ENCODE data around the gene SYNGR1.
A peak's percentile ranks its signal among the peaks of the same experiment; 100 is the strongest.

Gene SYNGR1

GRCh38 chr22:39371732-39372131 lies 21.9 kb downstream of the SYNGR1 start:
- DNase-seq: no peak

- no peak for DNase-seq
These were observed 24.4 kb downstream of the SYNGR1 start for GRCh38 chr22:39374191-39374590.

GRCh38 chr22:39374801-39375200 lies 25.0 kb downstream of the SYNGR1 start:
- DNase-seq: no peak

DNA sequence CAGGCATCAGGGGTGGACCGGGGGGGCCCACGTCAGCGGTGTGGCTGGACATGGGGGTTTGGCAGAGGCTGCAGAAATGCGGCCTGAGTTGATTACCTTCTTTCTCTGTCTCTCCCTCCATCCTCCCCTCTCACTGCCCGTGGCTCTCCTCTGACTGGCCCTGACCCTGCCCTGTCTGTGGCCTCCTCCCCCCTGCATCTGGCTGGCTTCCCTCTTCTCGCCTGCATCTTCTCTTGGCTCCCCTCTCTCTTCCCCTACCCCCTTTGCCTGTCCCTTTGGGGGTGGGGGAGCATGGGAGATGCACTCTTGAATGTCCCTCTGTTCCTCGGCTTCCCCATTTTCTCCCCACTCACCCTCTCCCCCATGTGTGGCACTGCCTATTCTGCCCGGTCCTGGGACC lies 25.9 kb downstream of the SYNGR1 start:
- no peak for DNase-seq

DNA sequence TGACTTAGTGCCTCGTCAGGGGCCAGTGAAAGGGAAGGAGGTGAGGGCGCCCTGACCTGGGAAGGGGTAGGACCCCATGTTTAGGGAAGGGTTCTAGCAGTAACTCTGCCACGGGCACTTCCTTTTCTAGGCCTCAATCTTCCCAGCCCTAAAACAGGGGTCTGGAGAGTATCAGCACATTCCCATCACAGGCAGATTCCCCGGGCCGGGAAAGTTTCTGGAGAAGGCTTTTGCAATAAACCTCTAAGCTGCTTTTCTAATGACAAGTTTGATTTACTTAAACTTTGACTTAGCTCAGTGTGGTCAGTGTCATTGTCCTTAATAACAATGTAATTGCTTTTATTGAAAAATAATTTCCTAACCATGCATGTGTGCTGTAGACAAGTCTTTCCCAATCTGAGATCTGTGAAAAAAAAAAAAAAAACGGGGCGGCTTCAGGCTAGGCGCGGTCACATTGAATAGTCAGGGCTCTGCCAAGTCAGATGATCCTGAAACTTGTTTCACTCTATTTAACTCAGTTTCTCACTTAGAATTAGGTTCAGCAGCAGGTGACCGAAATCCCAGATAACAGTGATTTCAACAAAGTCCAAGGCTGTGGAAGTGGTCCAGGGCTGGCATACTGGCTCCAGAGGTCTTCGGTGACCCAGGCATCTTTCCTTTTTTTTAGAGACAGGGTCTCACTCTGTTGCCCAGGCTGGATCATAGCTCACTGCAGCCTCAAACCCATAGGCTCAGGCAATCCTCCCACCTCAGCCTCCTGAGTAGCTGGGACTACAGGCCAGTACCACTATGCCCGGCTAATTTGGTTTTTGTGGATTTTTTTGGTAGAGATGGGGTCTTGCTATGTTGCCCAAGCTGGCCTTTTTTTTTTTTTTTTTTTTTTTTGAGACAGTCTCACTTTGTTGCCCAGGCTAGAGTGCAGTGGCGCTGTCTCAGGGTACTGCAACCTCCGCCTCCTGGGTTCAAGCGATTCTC lies 30.3 kb downstream of the SYNGR1 start:
- no peak for DNase-seq

GRCh38 chr22:39381009-39381755 lies 31.4 kb downstream of the SYNGR1 start:
- DNase-seq: no peak

- DNase-seq: no peak
These were observed 32.1 kb downstream of the SYNGR1 start for GRCh38 chr22:39381930-39382329.

DNA sequence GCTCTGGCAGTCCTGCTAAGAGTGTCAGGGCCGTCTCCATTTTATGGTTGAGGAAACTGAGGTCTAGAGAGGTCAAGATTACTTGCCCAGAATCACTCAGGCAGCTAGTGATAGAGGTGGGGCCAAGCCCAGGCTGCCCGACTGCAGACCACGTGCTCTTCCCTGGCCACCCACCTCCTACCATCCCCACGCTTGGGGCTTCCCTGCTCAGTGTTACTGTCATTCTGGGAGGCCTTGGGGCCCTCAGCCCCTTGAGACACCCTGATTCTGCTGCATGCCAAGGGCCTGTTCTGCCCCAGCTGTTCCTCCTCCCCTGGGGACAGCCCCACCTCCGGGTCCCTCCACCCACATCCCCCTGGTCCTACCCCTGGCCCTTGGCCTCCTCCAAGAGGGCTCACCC lies 32.6 kb downstream of the SYNGR1 start:
- DNase-seq: no peak

- DNase-seq: no peak
These were observed 34.2 kb downstream of the SYNGR1 start for GRCh38 chr22:39383841-39384625.

DNA sequence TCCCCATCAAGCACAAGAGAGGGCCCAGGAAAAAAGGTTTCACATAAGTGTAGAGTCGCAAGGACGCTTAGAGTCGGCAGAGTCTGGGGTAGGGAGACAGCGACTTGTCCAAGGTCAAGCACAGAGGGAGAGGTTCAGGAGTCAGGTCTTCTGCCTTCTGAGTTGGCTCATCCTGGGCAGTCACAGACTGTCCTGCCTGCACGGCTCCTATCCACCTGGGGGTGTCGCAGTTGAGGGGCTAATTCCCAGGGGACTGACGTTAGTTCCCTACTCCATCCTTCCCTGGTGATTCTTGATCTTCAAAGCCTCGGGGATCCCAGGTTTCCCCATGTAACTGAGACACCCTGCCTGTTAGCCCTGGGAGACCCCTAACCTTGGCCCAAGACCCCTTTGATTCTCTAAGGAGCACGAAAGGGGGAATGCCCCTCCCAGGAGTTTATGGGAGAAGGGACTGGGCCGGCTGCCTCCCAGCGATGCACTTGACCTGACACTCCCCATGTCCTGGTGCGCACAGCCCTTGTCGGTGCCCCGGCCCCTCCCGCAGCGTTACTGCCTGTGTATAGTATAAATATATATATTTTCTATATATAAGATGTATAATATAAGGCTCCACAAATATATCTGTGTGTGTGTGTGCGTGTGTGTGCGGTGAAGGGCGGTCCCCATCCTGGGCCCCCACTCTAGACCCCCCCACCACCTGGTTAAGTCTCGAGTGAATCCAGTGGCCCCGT lies 35.1 kb downstream of the SYNGR1 start:
- DNase-seq: peak; percentile 84

GRCh38 chr22:39388261-39389011 lies 38.6 kb downstream of the SYNGR1 start:
- DNase-seq: peak; percentile 92

GRCh38 chr22:39389420-39389819 lies 39.6 kb downstream of the SYNGR1 start:
- DNase-seq: no peak

DNA sequence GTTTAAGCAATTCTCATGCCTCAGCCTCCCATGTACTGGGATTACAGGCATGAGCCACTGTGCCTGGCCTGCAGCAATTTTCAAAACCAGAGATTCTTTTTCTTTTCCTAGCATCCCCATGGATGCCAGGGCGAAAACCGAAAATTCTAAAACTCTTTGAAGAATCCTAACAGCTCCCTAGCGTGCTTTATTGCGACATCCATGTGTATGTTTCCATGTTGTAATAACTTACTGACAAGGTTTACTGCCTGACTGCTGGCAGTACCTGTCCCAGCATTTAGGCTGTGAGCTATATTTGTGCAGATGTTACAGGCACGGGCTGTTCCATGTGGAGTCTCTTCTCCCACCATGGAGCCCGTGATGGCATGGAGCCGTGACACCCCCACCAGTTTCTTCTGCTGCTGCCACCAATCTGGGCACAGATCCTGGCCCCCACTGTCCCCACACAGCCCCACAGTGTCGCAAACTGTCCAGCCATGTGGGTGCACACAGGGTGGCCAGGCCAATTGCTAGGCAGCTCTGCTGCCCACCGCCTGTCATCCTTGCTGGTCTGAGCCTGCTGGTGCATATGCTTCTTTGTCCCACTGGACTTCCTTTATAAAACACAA lies 42.7 kb downstream of the SYNGR1 start:
- DNase-seq: no peak

DNA sequence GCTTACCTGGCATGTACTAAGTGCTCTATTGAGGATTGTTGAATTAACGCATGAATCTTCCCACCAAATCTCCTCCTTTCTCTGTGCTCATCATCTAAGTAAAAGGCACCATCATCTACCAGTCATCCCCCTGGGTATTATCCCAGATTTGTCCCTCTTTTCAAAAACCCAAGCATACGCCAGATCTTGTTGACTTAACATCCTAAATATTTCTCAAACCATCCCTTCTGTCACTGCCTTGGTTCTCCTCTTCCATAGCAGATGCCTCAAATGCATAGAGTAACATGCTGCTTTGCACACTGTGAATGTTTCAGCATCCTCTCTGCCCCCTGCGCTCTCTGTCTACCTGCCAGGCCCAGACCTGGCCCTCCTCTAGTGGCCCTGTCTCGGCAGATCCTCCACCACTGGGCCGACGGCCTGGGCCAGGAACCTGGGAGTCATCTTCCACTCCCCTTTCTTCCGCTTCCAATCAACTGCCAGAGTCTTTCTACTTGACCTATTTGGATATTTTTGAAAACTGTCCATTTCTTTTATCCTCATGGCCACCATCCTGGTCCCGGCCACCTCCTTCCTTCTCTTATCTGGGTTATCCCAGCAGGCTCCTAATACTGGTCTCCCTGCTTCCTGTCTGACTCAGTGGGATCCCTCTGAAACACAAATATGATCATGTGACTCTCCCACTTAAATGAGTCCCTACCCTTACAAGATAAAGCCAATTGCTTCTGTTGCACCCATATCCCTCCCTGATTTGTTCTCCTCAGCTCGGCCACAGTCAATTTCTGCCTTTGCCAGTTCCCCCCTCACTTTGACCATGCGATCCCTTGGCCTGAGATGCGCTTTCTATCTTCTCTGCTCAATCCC lies 46.4 kb downstream of the SYNGR1 start:
- no peak for DNase-seq

- DNase-seq: no peak
These were observed 47.0 kb downstream of the SYNGR1 start for GRCh38 chr22:39396797-39397195.

DNA sequence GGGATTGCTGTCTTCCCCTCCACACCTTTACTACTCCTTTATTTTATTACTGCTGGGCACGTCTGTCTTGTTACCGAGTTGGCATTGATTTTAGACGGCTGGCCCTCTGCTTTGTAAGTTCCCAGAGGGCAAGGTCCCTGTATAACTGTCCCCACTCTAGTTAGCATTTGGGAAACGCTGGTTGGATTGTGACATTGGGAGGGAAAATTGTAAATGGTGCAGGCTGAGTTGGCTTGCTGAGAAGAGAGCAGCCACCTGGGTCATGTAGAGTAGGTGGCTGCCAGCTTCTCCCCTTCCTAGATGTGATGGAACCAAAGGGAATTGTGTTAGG lies 51.5 kb downstream of the SYNGR1 start:
- no peak for DNase-seq

DNA sequence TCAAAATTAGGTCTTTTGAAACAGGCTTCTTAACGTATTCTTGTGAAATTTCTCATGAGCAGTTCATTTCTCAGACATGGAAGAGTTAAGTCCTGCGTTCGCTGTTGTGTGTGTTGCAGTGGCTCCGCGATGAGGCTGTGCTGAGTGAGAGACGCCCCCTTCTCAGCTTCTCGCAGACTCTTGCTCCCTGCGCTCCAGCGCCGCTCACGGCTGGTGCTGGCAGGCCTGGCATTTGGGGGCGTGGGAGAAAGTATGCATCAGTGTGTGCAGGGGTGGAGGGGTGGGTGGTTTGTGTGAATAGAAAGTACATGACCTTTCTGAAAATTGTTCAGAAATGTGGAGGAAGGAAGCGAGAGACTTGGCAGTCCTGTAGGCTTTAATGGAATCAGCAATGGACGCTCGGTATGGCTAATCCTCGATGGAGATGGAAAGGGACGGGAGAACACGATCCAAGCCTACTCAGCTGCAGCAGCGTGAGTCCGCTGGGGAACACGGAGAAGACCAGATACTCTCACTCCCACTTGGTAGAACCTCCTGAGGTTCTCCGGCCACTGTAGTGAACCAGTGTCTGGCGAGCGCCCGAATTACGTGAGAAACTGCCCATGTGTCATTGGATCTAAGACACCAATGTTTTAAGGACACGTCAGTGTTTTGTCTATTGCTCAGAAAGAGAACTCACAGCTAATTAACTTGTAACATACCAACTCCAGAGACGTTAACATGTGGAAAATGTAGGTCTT lies 55.7 kb downstream of the SYNGR1 start:
- no peak for DNase-seq

DNA sequence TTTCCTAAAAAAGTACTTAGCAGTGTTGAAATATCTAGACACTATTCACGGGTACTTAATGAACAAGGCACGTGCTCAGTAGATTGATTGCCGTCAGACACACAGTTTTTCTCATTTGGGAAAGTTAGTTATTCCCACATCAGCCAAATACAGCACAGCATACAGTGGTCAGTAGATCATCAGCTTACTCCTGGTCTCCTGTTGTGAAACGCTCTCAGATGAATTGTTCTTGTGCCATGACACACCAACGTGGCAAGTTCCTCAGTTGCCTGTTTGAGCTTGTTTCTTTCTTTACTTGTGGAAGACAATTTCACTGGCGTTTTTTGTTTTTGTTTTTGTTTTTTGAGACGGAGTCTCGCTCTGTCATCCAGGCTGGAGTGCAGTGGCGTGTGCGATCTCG lies 58.4 kb downstream of the SYNGR1 start:
- no peak for DNase-seq

DNA sequence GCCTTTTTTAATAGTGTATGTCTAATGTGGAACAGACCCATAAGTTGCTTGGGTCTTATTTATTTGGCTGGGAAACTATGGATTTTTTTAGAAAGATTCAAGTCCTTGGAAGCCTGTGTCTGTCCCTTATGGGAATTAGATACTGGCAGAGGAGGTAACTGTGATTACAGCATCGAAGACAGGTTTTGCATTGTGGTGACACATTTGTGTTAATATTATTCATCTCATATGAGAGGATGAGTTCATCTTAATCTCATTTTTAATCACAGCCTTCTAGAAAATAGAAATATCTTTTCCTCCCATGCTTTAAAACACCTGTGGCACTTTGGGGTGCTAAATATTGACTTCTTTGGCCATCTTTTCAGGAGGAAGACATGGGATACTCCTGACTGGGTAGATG lies 59.0 kb downstream of the SYNGR1 start:
- DNase-seq: no peak
